ENCODE measurements around the gene ACTMAP. TPM values are rescaled to one million over a fixed set of nuclear protein-coding genes. Genes with fewer than 3 reads are reported as not detected.

Gene ACTMAP
- total and polyA plus RNA-seq, 2 of the 8 experiments (the other 6 are each of a cell fraction or from before 2014, with no cell fraction given), result 24.1 to 26.5 TPM

DNA sequence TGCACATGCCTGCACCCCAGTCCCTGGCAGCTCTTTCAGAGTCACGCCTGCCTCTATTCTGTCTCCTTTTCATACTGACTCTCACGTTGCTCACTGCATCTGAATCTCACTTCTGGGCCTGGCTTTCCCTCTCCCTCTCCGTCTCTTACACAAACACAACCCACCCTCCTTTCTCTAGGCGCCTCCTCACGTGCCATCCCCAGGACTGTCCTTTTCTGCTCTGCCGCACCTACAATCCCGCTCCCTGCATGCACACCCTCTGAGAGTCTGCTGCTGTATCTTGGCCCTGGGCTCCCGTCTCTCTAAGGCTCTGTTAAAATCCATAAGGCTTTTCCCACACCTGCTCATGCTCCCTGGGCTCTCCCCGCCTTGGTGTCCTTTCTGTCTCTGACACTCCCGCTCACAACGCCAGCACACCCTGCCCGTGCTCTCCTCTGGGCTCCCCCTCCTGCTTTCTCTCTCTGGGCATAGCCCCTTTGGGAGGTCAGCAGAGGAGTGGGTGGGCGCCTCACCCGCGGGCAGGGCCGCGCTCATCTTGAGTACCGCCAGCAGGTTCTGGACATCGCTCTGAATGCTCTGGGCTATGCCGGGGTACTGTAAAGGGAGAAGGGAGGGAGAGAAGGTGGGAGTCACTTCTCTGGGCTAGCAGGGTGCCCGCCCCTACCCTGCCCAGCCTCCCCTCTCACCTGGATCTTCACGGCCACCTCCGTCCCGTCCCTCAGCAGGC is 47.1 kb downstream of the ACTMAP start (continued):
- TF ChIP-seq SAP30 (IDR thresholded peaks at IDR 0.05; ENCODE audit: insufficient read depth, insufficient replicate concordance, low read length), result no peak

Measured in H1 (cell line).